Activated effector memory CD4-positive, alpha-beta T cell treated with Interleukin-2 at 50 U/mL for 16 hours (primary cell): ENCODE measurements around the gene TMEM161B.
"Not testable (repeated sequence)": the region's sequence is repeated elsewhere in the genome, so short reads cannot be mapped to it uniquely, and the experiment has no call there.

ENCODE experiments used
- DNase-seq: peaks from one replicate; pipeline ENCODE4 v3.0.0-alpha.2; 2020

Gene TMEM161B

GRCh38 chr5:88268385-88269184, at the start of gene TMEM161B:
Gene TMEM161B, minus strand, starts transcription at chr5:88268845. Its CDS starts 122 bp downstream, at chr5:88268723.
- peak; percentile 93 for DNase-seq

GRCh38 chr5:88304356-88304755, 35.7 kb upstream of the TMEM161B start:
- DNase-seq: no peak

GRCh38 chr5:88298425-88298824, 29.8 kb upstream of the TMEM161B start:
- DNase-seq: no peak

- no peak for DNase-seq
Observed at GRCh38 chr5:88290801-88291200, 22.2 kb upstream of the TMEM161B start.

DNA sequence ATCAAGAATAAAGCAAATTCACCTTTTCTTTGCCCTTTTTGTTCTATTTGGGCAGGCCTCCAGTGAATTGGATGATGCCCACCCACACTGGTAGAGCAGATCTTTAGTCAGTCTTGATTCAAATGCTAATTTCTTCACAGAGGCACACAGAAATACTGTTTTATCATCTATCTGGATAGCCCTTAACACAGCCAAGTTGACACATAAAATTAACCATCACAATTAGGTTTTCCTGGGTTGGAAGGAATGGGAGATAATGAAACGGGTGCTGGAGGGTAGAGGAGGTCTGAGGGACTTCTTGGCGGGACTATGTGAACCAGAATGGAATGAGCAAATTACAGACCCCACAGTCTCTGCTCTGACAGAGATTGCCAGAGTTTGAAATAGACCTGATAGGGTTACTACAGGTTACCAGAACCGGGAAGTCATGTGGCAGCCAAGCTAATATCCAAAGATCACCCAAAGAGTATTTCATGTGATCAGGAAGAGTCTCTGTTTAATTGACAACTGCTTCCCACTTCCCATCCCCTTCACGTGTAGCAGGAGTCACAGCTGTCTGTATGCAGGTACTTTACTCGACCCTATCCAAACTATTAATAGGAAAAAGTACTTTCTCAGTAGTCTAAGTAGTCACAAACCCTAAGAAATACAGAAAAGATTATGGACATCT, 20.0 kb upstream of the TMEM161B start:
- DNase-seq: no peak

- no peak for DNase-seq
Observed at GRCh38 chr5:88287846-88288527, 19.3 kb upstream of the TMEM161B start.

- DNase-seq: no peak
Observed at GRCh38 chr5:88287302-88287701, 18.7 kb upstream of the TMEM161B start.

DNA sequence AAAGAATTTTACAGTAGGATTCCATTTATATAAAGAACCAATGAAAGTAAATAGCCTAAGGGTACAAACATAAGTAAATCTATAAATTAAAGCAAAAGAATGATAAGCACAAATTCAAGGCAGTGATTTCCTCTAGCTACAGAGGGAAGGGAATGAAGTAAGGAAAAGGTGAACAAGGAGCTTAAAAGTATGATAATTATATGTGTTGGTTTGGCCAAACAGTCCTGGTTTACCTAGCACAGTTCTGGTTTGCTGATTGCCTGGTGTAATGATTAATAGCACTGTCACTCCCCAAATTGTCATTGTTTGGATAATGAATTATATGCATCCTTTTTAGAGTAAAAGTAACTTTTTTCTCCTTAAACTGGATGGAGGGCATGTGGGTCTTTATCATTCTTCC, 15.0 kb upstream of the TMEM161B start:
- no peak for DNase-seq

GRCh38 chr5:88281322-88281721, 12.7 kb upstream of the TMEM161B start:
- no peak for DNase-seq

GRCh38 chr5:88279584-88279983, 10.9 kb upstream of the TMEM161B start:
- DNase-seq: no peak

- DNase-seq: no peak
Observed at GRCh38 chr5:88276378-88276777, 7.7 kb upstream of the TMEM161B start.

DNA sequence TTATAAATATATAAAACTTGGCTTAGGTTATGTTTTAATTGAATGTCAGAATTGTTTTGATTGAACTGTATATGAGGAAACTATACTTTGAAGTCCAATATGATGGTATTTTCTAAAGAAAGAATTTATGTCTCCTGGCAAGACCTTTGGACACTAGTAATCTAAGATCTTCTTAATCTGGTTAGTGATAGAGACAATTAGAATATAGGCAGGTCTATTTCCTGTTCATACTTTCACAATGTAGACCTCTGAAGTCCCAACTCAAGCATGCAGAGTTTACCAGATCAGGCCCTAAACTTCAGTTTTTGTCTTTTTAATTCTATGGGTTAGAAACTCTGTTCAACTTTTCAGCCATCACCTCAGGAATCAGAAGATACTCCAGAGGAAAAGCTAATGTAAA, 6.9 kb upstream of the TMEM161B start:
- no peak for DNase-seq

GRCh38 chr5:88269222-88269771, 652 bp upstream of the TMEM161B start:
- no peak for DNase-seq

DNA sequence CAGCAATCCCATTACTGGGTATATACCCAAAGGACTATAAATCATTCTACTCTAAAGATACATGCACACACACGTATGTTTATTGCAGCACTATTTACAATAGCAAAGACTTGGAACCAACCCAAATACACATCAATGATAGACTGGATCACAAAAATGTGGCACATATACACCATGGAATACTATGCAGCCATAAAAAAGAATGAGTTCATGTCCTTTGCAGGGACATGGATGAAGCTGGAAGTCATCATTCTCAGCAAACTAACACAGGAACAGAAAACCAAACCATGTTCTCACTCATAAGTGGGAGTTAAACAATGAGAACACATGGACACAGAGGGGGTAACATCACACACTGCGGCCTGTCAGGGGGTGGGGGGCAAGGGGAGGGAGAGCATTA, 4.1 kb downstream of the TMEM161B start:
- DNase-seq: not testable (repeated sequence)

DNA sequence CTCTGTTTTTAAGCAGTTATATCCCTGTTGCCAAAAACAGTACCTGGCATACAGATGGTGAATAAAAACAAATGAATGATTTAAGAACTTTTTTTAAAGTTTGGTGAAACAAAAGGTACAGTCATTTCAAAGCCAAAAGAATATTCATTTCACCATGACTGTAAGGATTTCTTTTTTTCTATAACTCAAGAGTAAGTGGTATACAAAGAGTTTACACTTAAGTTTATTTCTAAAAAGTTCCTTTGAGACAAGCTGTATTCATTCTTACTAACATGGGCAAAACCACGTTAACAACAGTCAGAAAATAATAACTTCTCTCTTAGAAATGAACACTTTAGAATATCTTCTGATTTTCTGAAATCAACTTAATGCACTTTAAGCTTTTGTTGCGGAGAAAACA, 5.3 kb downstream of the TMEM161B start:
- no peak for DNase-seq

DNA sequence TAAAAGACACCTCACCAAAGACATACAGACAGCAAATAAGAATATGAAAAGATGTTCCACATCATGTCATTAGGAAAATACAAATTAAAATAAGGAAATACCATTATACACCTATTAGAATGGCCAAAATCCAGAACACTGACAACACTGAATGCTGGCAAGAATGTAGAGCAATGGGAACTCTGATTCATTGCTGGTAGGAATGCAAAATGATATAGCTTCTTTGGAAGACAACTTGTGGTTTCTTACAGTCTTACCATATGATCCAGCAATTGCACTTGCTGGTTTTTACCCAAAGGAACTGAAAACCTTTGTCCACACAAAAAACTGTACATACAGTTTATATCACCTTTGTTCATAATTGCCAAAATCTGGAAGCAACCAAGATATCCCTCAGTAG, 6.5 kb downstream of the TMEM161B start:
- DNase-seq: no peak

DNA sequence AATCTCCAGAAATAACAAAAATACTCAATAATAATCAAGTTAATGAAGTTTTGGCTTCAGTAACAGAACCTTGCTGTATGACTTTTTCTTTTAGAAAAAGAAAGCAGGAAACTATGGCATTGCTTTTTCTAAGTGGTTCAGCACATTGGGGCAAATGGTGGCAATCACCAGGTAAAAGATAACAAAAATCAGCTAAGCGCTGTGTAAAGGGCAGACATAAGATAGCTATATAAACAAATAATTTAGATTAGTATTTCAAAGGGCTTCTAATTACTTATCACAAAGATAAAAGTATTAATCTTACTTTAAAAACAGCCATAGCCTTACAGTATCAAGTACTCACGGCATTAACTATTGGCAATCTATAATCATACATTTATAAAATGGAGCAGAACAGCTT, 10.0 kb downstream of the TMEM161B start:
- DNase-seq: no peak

DNA sequence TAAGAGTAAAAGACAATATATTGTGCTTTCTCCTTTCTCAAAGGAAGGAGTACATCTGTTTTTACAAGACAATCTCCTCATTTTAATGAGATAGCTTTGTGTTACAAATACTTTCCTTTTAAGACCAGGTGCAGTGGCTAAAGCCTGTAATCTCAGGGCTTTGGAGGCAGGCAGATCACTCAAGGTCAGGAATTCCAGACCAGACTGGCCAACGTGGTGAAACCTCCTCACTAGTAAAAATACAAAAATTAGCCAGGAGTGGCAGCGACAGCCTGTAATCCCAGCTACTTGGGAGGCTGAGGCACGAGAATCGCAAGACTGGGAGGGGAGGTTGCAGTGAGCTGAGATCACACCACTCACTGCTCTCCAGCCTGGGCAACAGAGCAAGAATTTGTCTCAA, 11.8 kb downstream of the TMEM161B start:
- no peak for DNase-seq

GRCh38 chr5:88256037-88256436, 12.6 kb downstream of the TMEM161B start:
- DNase-seq: no peak

DNA sequence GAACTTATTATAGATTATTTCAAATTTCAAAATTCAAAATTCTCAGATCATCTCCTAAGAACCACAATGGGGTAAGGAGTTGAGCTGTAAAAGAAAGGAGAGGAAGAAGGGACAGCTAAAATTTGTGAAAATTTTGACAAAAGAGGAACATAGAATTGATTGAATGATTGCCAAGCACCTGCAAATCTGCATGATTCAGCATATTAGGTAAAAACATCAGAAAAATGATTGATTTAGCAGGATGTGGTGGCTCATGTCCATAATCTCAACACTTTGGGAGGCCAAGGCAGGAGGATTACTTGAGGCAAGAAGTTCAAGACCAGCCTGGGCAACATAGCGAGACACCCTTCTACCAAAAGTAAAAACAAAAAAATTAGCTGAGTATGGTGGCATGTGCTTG, 14.3 kb downstream of the TMEM161B start:
- DNase-seq: no peak

GRCh38 chr5:88251048-88251711, 17.5 kb downstream of the TMEM161B start:
- no peak for DNase-seq

GRCh38 chr5:88250010-88250409, 18.6 kb downstream of the TMEM161B start:
- DNase-seq: no peak
